ENCODE measurements around the gene WDR11.

The WDR11 gene

GRCh38 chr10:120931423-120931822, 80.3 kb downstream of the WDR11 start:
- Histone ChIP-seq H3K9me3 (no peaks in the 10 kb centered on the region), H3K36me3 (no peaks in the 10 kb centered on the region), H3K4me3 (ENCODE audit: low read depth in 1 of 2, low read length in 1 of 2) (no peak overlapping the region), H3K27me3 (no peaks in the 10 kb centered on the region), H3K27ac (no peak overlapping the region), H3K4me1 (ENCODE audit: control insufficient read depth in 1 of 2, insufficient read depth in 1 of 2, low read depth in 1 of 2, low read length in 1 of 2) (no peaks in the 10 kb centered on the region)
- TF ChIP-seq CTCF (IDR thresholded peaks at IDR 0.05) = no peak

GRCh38 chr10:120931999-120932398, 80.8 kb downstream of the WDR11 start:
- no peaks in the 10 kb centered on the region for H3K36me3 ChIP-seq
- TF ChIP-seq CTCF (IDR thresholded peaks at IDR 0.05) = no peak

GRCh38 chr10:120938822-120939221, 87.7 kb downstream of the WDR11 start:
- no peak for TF ChIP-seq CTCF (IDR thresholded peaks at IDR 0.05)
- H3K27me3 ChIP-seq = peaks cover 15% of the 10 kb centered on the region
- no peaks in the 10 kb centered on the region for H3K36me3 ChIP-seq
- no peaks in the 10 kb centered on the region for H3K4me1 ChIP-seq (ENCODE audit: control insufficient read depth in 1 of 2, insufficient read depth in 1 of 2, low read depth in 1 of 2, low read length in 1 of 2)
- no peaks in the 10 kb centered on the region for H3K9me3 ChIP-seq
- H3K27ac ChIP-seq = no peak overlapping the region
- no peak overlapping the region for H3K4me3 ChIP-seq (ENCODE audit: low read depth in 1 of 2, low read length in 1 of 2)

More at GRCh38 chr10:120931999-120932398, 80.8 kb downstream of the WDR11 start:
- H3K9me3 ChIP-seq = no peaks in the 10 kb centered on the region
- no peak overlapping the region for H3K4me3 ChIP-seq (ENCODE audit: low read depth in 1 of 2, low read length in 1 of 2)
- H3K27ac ChIP-seq = no peak overlapping the region
- H3K27me3 ChIP-seq = no peaks in the 10 kb centered on the region
- no peaks in the 10 kb centered on the region for H3K4me1 ChIP-seq (ENCODE audit: control insufficient read depth in 1 of 2, insufficient read depth in 1 of 2, low read depth in 1 of 2, low read length in 1 of 2)

GRCh38 chr10:120940299-120940900, 89.2 kb downstream of the WDR11 start:
- H3K4me1 ChIP-seq (ENCODE audit: control insufficient read depth in 1 of 2, insufficient read depth in 1 of 2, low read depth in 1 of 2, low read length in 1 of 2) = no peaks in the 10 kb centered on the region
- H3K27ac ChIP-seq = no peak overlapping the region
- no peaks in the 10 kb centered on the region for H3K36me3 ChIP-seq
- H3K27me3 ChIP-seq = peaks cover 15% of the 10 kb centered on the region
- TF ChIP-seq CTCF (IDR thresholded peaks at IDR 0.05) = no peak
- H3K4me3 ChIP-seq (ENCODE audit: low read depth in 1 of 2, low read length in 1 of 2) = no peak overlapping the region
- no peaks in the 10 kb centered on the region for H3K9me3 ChIP-seq

GRCh38 chr10:120941501-120941900, 90.3 kb downstream of the WDR11 start:
- Histone ChIP-seq H3K9me3 (no peaks in the 10 kb centered on the region), H3K4me3 (ENCODE audit: low read depth in 1 of 2, low read length in 1 of 2) (no peak overlapping the region), H3K27me3 (peaks cover 19% of the 10 kb centered on the region), H3K4me1 (ENCODE audit: control insufficient read depth in 1 of 2, insufficient read depth in 1 of 2, low read depth in 1 of 2, low read length in 1 of 2) (no peaks in the 10 kb centered on the region), H3K27ac (no peak overlapping the region), H3K36me3 (no peaks in the 10 kb centered on the region)
- no peak for TF ChIP-seq CTCF (IDR thresholded peaks at IDR 0.05)

Measured in neutrophil (primary cell).